ENCODE measurements around the gene SEMA3F.

Gene SEMA3F

DNA sequence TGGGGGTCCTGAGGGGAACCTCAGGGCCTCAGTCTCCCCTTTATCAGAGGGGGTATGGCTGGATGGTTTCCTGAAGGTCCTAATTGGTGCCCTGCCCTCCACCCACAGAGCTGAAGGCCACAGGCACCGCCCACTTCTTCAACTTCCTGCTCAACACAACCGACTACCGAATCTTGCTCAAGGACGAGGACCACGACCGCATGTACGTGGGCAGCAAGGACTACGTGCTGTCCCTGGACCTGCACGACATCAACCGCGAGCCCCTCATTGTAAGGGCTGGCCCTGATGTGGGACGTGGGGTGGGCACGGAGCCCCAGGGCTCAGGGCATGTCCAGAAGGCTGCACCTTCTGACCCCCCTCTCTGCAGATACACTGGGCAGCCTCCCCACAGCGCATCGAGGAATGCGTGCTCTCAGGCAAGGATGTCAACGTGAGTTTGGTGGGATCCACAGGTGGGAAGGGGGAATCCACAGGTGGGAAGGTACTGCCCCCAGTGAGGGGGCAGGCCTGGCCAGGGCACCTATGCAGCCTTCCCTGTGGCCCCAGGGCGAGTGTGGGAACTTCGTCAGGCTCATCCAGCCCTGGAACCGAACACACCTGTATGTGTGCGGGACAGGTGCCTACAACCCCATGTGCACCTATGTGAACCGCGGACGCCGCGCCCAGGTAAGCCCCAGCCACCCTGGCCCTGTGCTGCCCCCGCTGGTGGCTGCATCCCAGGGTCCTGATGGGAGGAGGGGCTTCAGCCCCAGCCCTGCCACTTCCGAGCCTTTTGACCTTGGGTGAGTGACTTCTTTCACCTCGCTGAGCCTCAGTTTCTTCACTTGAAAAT lies 18.8 kb downstream of the SEMA3F start:
- DNase-seq: no peak

- DNase-seq: no peak
Measured at GRCh38 chr3:50174517-50174895, 19.4 kb downstream of the SEMA3F start.

GRCh38 chr3:50174947-50175524 lies 19.9 kb downstream of the SEMA3F start:
- no peak for DNase-seq

- no peak for DNase-seq
Measured at GRCh38 chr3:50177346-50177745, 22.2 kb downstream of the SEMA3F start.

- no peak for DNase-seq
Measured at GRCh38 chr3:50179710-50180109, 24.6 kb downstream of the SEMA3F start.

DNA sequence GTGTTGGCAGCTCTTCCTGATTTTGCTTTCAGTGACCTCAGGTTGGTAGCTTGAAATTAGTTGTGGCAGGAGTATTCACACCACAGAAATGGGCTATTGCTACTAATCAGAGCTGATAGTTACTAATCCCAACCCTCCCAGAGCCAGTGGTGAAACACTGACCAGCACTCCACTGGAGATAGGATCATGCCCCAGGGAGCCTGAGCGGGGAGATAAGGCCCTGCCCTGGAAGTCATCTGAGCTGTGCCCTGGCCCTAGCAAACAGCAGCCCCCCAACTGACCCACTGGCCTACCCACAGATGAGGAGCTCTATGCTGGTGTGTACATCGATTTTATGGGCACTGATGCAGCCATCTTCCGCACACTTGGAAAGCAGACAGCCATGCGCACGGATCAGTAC lies 26.9 kb downstream of the SEMA3F start:
- DNase-seq: no peak

GRCh38 chr3:50182533-50183099 lies 27.5 kb downstream of the SEMA3F start:
- DNase-seq: no peak

- DNase-seq: no peak
Measured at GRCh38 chr3:50183755-50184154, 28.6 kb downstream of the SEMA3F start.

- no peak for DNase-seq
Measured at GRCh38 chr3:50184242-50184978, 29.3 kb downstream of the SEMA3F start.

DNA sequence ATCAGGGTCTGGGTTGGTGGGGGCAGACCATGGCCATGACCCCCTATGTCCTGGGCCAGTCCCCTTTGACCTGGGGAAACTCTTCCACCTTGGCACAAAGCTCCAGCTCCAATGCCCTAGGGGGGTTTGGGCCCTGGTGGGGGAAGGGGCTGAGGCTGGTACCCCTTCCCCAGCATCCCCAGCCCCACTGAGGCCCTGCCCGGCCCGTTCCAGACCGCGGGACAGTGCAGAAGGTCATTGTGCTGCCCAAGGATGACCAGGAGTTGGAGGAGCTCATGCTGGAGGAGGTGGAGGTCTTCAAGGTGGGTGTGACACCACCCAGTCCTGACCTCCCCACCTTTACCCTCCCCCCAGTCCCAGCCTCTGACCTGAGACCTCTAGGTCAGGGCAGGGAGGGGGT lies 30.1 kb downstream of the SEMA3F start:
- no peak for DNase-seq

- DNase-seq: no peak
Measured at GRCh38 chr3:50186096-50186495, 31.0 kb downstream of the SEMA3F start.

DNA sequence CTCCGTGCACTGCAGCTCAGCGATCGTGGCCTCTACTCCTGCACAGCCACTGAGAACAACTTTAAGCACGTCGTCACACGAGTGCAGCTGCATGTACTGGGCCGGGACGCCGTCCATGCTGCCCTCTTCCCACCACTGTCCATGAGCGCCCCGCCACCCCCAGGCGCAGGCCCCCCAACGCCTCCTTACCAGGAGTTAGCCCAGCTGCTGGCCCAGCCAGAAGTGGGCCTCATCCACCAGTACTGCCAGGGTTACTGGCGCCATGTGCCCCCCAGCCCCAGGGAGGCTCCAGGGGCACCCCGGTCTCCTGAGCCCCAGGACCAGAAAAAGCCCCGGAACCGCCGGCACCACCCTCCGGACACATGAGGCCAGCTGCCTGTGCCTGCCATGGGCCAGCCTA lies 32.6 kb downstream of the SEMA3F start:
- DNase-seq: no peak

DNA sequence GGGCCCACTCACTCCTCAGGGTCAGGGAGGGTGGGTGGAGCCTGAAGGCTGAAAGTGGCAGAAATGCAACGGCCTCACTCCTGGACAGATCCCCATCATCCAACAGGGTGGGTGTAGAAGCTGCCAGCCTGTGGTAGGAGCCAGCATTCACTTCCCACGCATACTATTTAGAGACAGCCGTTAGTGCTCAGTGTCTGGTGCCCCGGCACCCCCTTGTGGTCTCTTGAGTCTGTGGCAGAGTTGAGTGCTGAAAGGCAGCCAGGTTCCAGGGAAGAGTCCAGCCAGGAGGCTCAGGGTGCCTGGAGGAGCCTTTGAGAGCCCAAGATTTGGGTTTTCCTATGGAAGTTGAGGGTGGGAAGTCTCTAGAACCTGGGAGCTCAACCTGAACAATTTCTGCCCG lies 34.1 kb downstream of the SEMA3F start:
- DNase-seq: peak; percentile 29

DNA sequence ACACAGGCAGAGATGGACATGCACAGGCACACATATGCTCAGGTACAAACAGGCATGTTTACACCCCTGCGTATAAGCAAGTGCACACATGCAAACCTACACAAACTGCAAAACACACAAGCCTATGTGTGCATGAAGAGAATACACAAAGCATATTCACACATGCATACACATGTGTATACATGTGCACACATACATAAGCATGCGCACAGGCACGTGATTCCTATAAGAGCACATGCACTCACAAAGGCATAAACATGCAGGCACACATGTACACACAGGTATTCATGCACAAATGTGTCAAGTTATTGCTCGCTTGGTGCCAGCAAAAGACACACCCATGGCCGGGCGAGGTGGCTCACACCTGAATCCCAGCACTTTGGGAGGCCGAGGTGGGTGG lies 34.9 kb downstream of the SEMA3F start:
- no peak for DNase-seq

GRCh38 chr3:50190936-50191660 lies 36.0 kb downstream of the SEMA3F start, which contains the start of gene GNAT1:
Gene GNAT1 (plus strand): TSS chr3:50191610. CDS start chr3:50191726, 116 bp downstream.
- DNase-seq: no peak

GRCh38 chr3:50192124-50192523 lies 37.0 kb downstream of the SEMA3F start:
- no peak for DNase-seq

GRCh38 chr3:50192689-50193141 lies 37.6 kb downstream of the SEMA3F start:
- DNase-seq: peak; percentile 85

GRCh38 chr3:50193286-50193685 lies 38.2 kb downstream of the SEMA3F start:
- DNase-seq: no peak

DNA sequence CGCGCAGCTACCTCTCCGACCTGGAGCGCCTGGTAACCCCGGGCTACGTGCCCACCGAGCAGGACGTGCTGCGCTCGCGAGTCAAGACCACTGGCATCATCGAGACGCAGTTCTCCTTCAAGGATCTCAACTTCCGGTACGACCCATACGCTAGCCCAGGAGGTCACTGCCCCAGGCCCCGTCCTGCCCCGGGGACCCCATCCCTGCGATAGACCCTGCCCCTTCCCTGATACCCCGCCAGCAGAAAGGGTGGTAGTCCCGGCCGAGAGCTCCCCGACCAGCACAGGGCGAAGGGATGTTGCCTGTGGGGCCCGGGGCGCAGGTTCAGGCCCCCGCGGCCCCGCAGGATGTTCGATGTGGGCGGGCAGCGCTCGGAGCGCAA lies 38.6 kb downstream of the SEMA3F start:
- no peak for DNase-seq

DNA sequence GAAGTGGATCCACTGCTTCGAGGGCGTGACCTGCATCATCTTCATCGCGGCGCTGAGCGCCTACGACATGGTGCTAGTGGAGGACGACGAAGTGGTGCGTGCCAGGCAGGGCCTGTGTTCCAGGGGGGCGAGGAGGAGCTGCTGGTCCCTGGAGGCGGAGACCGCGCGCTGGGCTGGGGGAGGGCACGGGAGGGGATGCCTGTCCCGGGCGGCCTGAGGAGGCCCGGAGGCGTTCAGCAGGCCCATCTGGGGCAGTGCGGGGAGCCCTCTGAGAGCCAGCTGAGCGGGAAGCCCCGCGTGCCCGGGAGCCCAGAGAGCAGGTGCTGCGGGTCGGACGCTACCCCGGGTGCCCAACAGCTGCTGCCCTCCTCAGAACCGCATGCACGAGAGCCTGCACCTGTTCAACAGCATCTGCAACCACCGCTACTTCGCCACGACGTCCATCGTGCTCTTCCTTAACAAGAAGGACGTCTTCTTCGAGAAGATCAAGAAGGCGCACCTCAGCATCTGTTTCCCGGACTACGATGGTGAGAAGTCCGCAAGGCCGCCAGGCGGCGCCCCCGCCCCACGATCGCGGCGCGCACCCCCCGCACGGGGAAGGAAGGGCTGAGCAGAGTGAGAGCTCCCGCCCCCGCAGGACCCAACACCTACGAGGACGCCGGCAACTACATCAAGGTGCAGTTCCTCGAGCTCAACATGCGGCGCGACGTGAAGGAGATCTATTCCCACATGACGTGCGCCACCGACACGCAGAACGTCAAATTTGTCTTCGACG lies 39.2 kb downstream of the SEMA3F start:
- DNase-seq: peak; percentile 89

- DNase-seq: peak; percentile 56
Measured at GRCh38 chr3:50194903-50195500, 39.9 kb downstream of the SEMA3F start.

All from CD4-positive, alpha-beta T cell treated with Interleukin-6 for 4 hours (primary cell).